Measurements from ENCODE around the gene NETO2.

- TF ChIP-seq CTCF (IDR thresholded peaks at IDR 0.05; ENCODE audit: low read depth, low read length) (no peak), EZH2phosphoT487 (IDR thresholded peaks at IDR 0.05; ENCODE audit: low read depth) (no peak)
These were observed 62.6 kb downstream of the NETO2 start for GRCh38 chr16:47081115-47081514.

Data from OCI-LY3 (cell line).